PC-3 (cell line): ENCODE data around the gene ANP32A. TPM values are rescaled to one million over a fixed set of nuclear protein-coding genes. Genes with fewer than 3 reads are reported as not detected.
"Not testable (repeated sequence)": the region's sequence is repeated elsewhere in the genome, so short reads cannot be mapped to it uniquely, and the experiment has no call there.

ENCODE experiments used
- ATAC-seq: fragments of 200-7000 bp; cut with Tn5 transposase; 2 replicates; pipeline ENCODE4 v1.9.1; 2020; ENCODE audit warnings: mild to moderate bottlenecking, moderate library complexity
- BruUV-seq: library from RNA; stranded (reverse); fragments of 400-500 nt; replicated peaks from 2 replicates; lab custom pipeline; 2021; lab: Mats Ljungman, UMichigan
- CTCF ChIA-PET: fragments of 300-600 bp; sonication (Branson Sonifier 250); formaldehyde crosslinking; loops from one replicate; lab custom pipeline; 2022; ENCODE audit warnings: antibody characterized with exemption; lab: Charles Lee
- POLR2A ChIA-PET: fragments of 300-600 bp; sonication (Branson Sonifier 250); formaldehyde crosslinking; loops from one replicate; lab custom pipeline; 2022; ENCODE audit warnings: antibody characterized with exemption; ENCODE audit not compliant: unreplicated experiment; lab: Charles Lee
- DNase-seq: peaks from one replicate; pipeline ENCODE4 v3.0.0-alpha.2; 2015
- H2AFZ ChIP-seq: fragments of 300-600 bp; sonication (generic); 2 replicates; pipeline ENCODE4 v1.6.0; 2016; ENCODE audit warnings: antibody characterized with exemption, low read length
- H3F3A ChIP-seq: fragments of 300-600 bp; sonication (generic); one replicate; pipeline ENCODE4 v1.6.0; 2017; ENCODE audit warnings: antibody characterized with exemption, low read length, control low read depth, mild to moderate bottlenecking; ENCODE audit not compliant: unreplicated experiment
- H3K27ac ChIP-seq: fragments of 300-600 bp; sonication (generic); 2 replicates; pipeline ENCODE4 v1.5.1; 2016; ENCODE audit warnings: mild to moderate bottlenecking, low read length
- H3K27me3 ChIP-seq: fragments of 300-600 bp; sonication (generic); 2 replicates; pipeline ENCODE4 v1.6.1; 2016; ENCODE audit warnings: low read length, mixed read lengths
- H3K36me3 ChIP-seq: fragments of 300-600 bp; sonication (generic); 2 replicates; pipeline ENCODE4 v1.6.1; 2016; ENCODE audit warnings: low read depth, mixed run types, low read length, mixed read lengths
- H3K4me1 ChIP-seq: fragments of 300-600 bp; sonication (generic); 2 replicates; pipeline ENCODE4 v1.5.1; 2016; ENCODE audit warnings: low read length; ENCODE audit not compliant: insufficient read depth
- H3K4me2 ChIP-seq: fragments of 300-600 bp; sonication (generic); 2 replicates; pipeline ENCODE4 v1.6.0; 2016; ENCODE audit warnings: low read length
- H3K4me3 ChIP-seq: fragments of 300-600 bp; sonication (generic); 2 replicates; pipeline ENCODE4 v1.5.1; 2016; ENCODE audit warnings: mild to moderate bottlenecking, low read length, mixed read lengths
- H3K79me2 ChIP-seq: fragments of 300-600 bp; sonication (generic); 2 replicates; pipeline ENCODE4 v1.6.1; 2017; ENCODE audit warnings: low read length, mixed read lengths
- H3K9ac ChIP-seq: fragments of 300-600 bp; sonication (generic); 2 replicates; pipeline ENCODE4 v1.6.0; 2016; ENCODE audit warnings: mild to moderate bottlenecking, low read length
- H3K9me2 ChIP-seq: fragments of 300-600 bp; sonication (generic); replicated peaks from 2 replicates; pipeline ENCODE4 v1.6.1; 2016; ENCODE audit warnings: mixed run types, low read length, mixed read lengths
- H3K9me3 ChIP-seq: fragments of 300-600 bp; sonication (generic); 2 replicates; pipeline ENCODE4 v1.6.1; 2016; ENCODE audit warnings: low read length, mixed read lengths
- H4K20me1 ChIP-seq: fragments of 300-600 bp; sonication (generic); 2 replicates; pipeline ENCODE4 v1.6.1; 2016; ENCODE audit warnings: low read length, mixed read lengths
- CTCF ChIP-seq: fragments of 300-600 bp; sonication (generic); conservative IDR thresholded peaks from 2 replicates; pipeline ENCODE4 v1.5.1; 2017; ENCODE audit warnings: antibody characterized with exemption, low read depth, mild to moderate bottlenecking, low read length
- EZH2 ChIP-seq: fragments of 300-600 bp; sonication (generic); IDR thresholded peaks from one replicate; pipeline ENCODE4 v1.6.1; 2017; ENCODE audit warnings: antibody characterized with exemption, mild to moderate bottlenecking, low read length; ENCODE audit not compliant: unreplicated experiment
- EZH2phosphoT487 ChIP-seq: fragments of 300-600 bp; sonication (generic); IDR thresholded peaks from 2 replicates; pipeline ENCODE4 v1.6.1; 2018; ENCODE audit warnings: mild to moderate bottlenecking, antibody characterized with exemption, low read length, borderline replicate concordance
- intact Hi-C: fragments of 100-400 bp; cut with micrococcal nuclease; formaldehyde crosslinking; loops from 2 replicates; pipeline ENCODE4 v1.9.0; 2023
- total RNA-seq: library from RNA; depleted of rRNA; stranded (reverse); fragments of >200 nt; gene quantifications from 2 replicates; pipeline ENCODE4 v1.2.3, GENCODE V29; 2014

The ANP32A gene
- total RNA-seq, 1 experiment from 2014 or later = 106 TPM

- DNase-seq (no peak), ATAC-seq (no peak)
- TF ChIP-seq EZH2phosphoT487 = no peak
- no peak for TF ChIP-seq EZH2
- TF ChIP-seq CTCF = no peak
- intact Hi-C loops = no loop called here
- Histone ChIP-seq H3K27ac (no peak overlapping the region), H3K36me3 (no peaks in the 10 kb centered on the region), H3K9ac (no peak overlapping the region), H3K4me2 (no peak overlapping the region), H3F3A (no peaks in the 10 kb centered on the region), H3K4me3 (no peak overlapping the region), H4K20me1 (no peaks in the 10 kb centered on the region), H3K79me2 (no peaks in the 10 kb centered on the region), H3K9me3 (no peaks in the 10 kb centered on the region), H3K9me2 (no peaks in the 10 kb centered on the region), H3K4me1 (peaks cover 6% of the 10 kb centered on the region; the same call in 1 of the 2 replicates), H3K27me3 (0 out of 2 replicates have a peak, but pooled peaks cover 3% of the 10 kb centered on the region), H2AFZ (no peak overlapping the region)
- CTCF ChIA-PET = no interaction called here
- POLR2A ChIA-PET = no interaction called here
- BruUV-seq = no TSS peak
These were observed 54.9 kb downstream of the ANP32A start for GRCh38 chr15:68765602-68766368.

DNA sequence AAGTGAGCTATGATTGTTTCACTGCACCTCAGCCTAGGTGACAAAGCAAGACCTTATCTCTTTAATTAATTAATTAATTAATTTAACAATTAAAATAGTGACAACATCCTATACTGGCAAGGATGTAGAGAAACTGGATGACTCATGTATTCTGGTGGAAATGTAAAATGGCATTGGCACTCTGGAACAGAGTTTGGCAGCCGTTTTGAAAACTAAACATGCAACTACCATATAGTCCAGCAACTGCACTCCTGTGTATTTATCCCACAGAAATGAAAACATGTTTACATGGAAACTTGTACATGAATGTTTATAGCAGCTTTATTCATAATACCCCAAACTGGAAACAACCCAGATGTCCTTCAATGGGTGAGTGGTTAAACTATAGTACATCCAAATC is 56.6 kb downstream of the ANP32A start:
- no peaks in the 10 kb centered on the region for H3K9me2 ChIP-seq
- no peak overlapping the region for H2AFZ ChIP-seq
- no peak overlapping the region for H3K27ac ChIP-seq
- TF ChIP-seq CTCF = no peak
- no peak for TF ChIP-seq EZH2phosphoT487
- no peak for TF ChIP-seq EZH2
- ChIA-PET CTCF (no interaction called here), POLR2A (no interaction called here)
- ATAC-seq (no peak), DNase-seq (no peak)
- H3K79me2 ChIP-seq = no peaks in the 10 kb centered on the region
- H3K27me3 ChIP-seq = 0 out of 2 replicates have a peak, but pooled peaks cover 3% of the 10 kb centered on the region
- BruUV-seq = no TSS peak
- H3F3A ChIP-seq = no peaks in the 10 kb centered on the region
- H3K9me3 ChIP-seq = no peaks in the 10 kb centered on the region
- no peak overlapping the region for H3K4me3 ChIP-seq
- H3K9ac ChIP-seq = no peak overlapping the region
- H3K36me3 ChIP-seq = no peaks in the 10 kb centered on the region
- no peaks in the 10 kb centered on the region for H4K20me1 ChIP-seq
- no peak overlapping the region for H3K4me2 ChIP-seq
- H3K4me1 ChIP-seq = peaks cover 6% of the 10 kb centered on the region; the same call in 1 of the 2 replicates
- intact Hi-C loops = no loop called here

- no peaks in the 10 kb centered on the region for H3K4me1 ChIP-seq
- intact Hi-C loops = no loop called here
- H3F3A ChIP-seq = no peaks in the 10 kb centered on the region
- no peak for TF ChIP-seq CTCF
- no peak for TF ChIP-seq EZH2phosphoT487
- no peak for TF ChIP-seq EZH2
- H3K36me3 ChIP-seq = no peaks in the 10 kb centered on the region
- CTCF ChIA-PET = interaction anchor here (0.8 kb wide), 1 partner anchor 113 kb away, joined by 4 read pairs; no protein-coding TSS in a partner anchor
- no peak overlapping the region for H3K27ac ChIP-seq
- DNase-seq = no peak
- H4K20me1 ChIP-seq = no peaks in the 10 kb centered on the region
- H3K4me3 ChIP-seq = no peak overlapping the region
- no peak for ATAC-seq
- H3K9ac ChIP-seq = no peak overlapping the region
- H3K9me2 ChIP-seq = no peaks in the 10 kb centered on the region
- 0 out of 2 replicates have a peak, but pooled peaks cover 3% of the 10 kb centered on the region for H3K27me3 ChIP-seq
- no peak overlapping the region for H2AFZ ChIP-seq
- H3K79me2 ChIP-seq = no peaks in the 10 kb centered on the region
- no peak overlapping the region for H3K4me2 ChIP-seq
- H3K9me3 ChIP-seq = no peaks in the 10 kb centered on the region
- BruUV-seq = no TSS peak
- POLR2A ChIA-PET = no interaction called here
These were observed 57.6 kb downstream of the ANP32A start for GRCh38 chr15:68763063-68763462.

- H3K9me3 ChIP-seq, H3K4me2 ChIP-seq, H3K27me3 ChIP-seq, BruUV-seq, CTCF ChIA-PET, intact Hi-C loops, ATAC-seq, H3K9me2 ChIP-seq, H3K36me3 ChIP-seq, H3K79me2 ChIP-seq, H3K4me3 ChIP-seq, H4K20me1 ChIP-seq, H3F3A ChIP-seq, H2AFZ ChIP-seq, H3K9ac ChIP-seq, H3K27ac ChIP-seq, H3K4me1 ChIP-seq, DNase-seq: not testable (repeated sequence)
- POLR2A ChIA-PET = interaction anchor here (0.5 kb wide), 1 partner anchor 94 kb away, joined by 5 read pairs; no protein-coding TSS in a partner anchor
These were observed 60.6 kb downstream of the ANP32A start for GRCh38 chr15:68759982-68760579.
